ENCODE results near the gene SRP9. TPM values are rescaled to one million over a fixed set of nuclear protein-coding genes. Genes with fewer than 3 reads are reported as not detected.
A peak's percentile ranks its signal among the peaks of the same experiment; 100 is the strongest.
"Not testable (repeated sequence)": the region's sequence is repeated elsewhere in the genome, so short reads cannot be mapped to it uniquely, and the experiment has no call there.

SRP9 gene
- total and polyA plus RNA-seq, 10 donors: 145 to 269 (median 169) TPM

GRCh38 chr1:225808136-225808535 lies 30.5 kb downstream of the SRP9 start:
- no peak for TF ChIP-seq CTCF (IDR thresholded peaks at IDR 0.05 in 8 of 11, conservative IDR thresholded peaks at IDR 0.05 in 3 of 11)
- no peak for TF ChIP-seq POLR2A (IDR thresholded peaks at IDR 0.05)
- TF ChIP-seq POLR2AphosphoS5 (IDR thresholded peaks at IDR 0.05): no peak
- Histone ChIP-seq H3K9me3 (no peaks in the 10 kb centered on the region), H3K36me3 (no peaks in the 10 kb centered on the region), H3K4me3 (no peak overlapping the region), H3K27ac (no peak overlapping the region), H3K27me3 (replicated peaks in 1 of 7) (peaks cover 0 to 15% (median 0%) of the 10 kb centered on the region in 7 donors), H3K4me1 (peaks cover 5 to 46% (median 30%) of the 10 kb centered on the region in 6 donors)
- no peak for DNase-seq
- 77 to 90% (median 85%) methylated on average over 5 of the region's 5 CpGs for WGBS, 5 donors
- intact Hi-C loops (cut with DNase I; ENCODE audit: low total_unique reads): no loop called here

GRCh38 chr1:225809842-225810578 lies 32.4 kb downstream of the SRP9 start, which contains the start of gene EPHX1:
Gene EPHX1, plus strand, starts transcription at chr1:225810124. Its CDS starts 18,606 bp downstream, at chr1:225828730.
- no peaks in the 10 kb centered on the region for H3K9me3 ChIP-seq
- 0 to 1% (median 1%) methylated on average over 26 to 80 of the region's 80 CpGs for WGBS, 5 donors
- peaks cover 0 to 15% (median 0%) of the 10 kb centered on the region in 7 donors for H3K27me3 ChIP-seq (replicated peaks in 1 of 7)
- no peaks in the 10 kb centered on the region for H3K36me3 ChIP-seq
- H3K27ac ChIP-seq: peak within 1 kb of the TSS in 7 of 8 donors; percentile 58 to 90 (median 83)
- peak; percentile 93 for DNase-seq
- TF ChIP-seq POLR2A (IDR thresholded peaks at IDR 0.05): peak in 1 of 3 donors; percentile 81
- peak in 5 of 11 experiments; percentile 22 to 42 (median 31) for TF ChIP-seq CTCF (IDR thresholded peaks at IDR 0.05 in 8 of 11, conservative IDR thresholded peaks at IDR 0.05 in 3 of 11)
- TF ChIP-seq POLR2AphosphoS5 (IDR thresholded peaks at IDR 0.05): peak; percentile 72 to 90 (median 85)
- intact Hi-C loops (cut with DNase I; ENCODE audit: low total_unique reads): no loop called here
- H3K4me1 ChIP-seq: peaks cover 21 to 65% (median 48%) of the 10 kb centered on the region in 6 donors
- peak within 1 kb of the TSS; percentile 46 to 85 (median 58) for H3K4me3 ChIP-seq

- H3K36me3 ChIP-seq; DNase-seq; intact Hi-C loops (cut with DNase I; ENCODE audit: low total_unique reads); H3K9me3 ChIP-seq: not testable (repeated sequence)
- Histone ChIP-seq H3K4me3 (peak overlapping the region; percentile 46 to 85 (median 58)), H3K4me1 (peaks cover 23 to 66% (median 55%) of the 10 kb centered on the region in 6 donors), H3K27me3 (replicated peaks in 1 of 7) (peaks cover 0 to 15% (median 0%) of the 10 kb centered on the region in 7 donors), H3K27ac (peak overlapping the region in 7 of 8 donors; percentile 58 to 90 (median 83))
- 20 to 28% (median 23%) methylated on average over 28 to 29 of the region's 29 CpGs for WGBS, 5 donors
- peak in 1 of 3 donors; percentile 33 for TF ChIP-seq POLR2AphosphoS5 (IDR thresholded peaks at IDR 0.05)
These were observed 33.2 kb downstream of the SRP9 start for GRCh38 chr1:225810579-225811538.

- WGBS, 5 donors: 74 to 84% (median 78%) methylated on average over 10 of the region's 10 CpGs
- Histone ChIP-seq H3K36me3 (no peaks in the 10 kb centered on the region), H3K4me1 (peaks cover 29 to 76% (median 65%) of the 10 kb centered on the region in 6 donors), H3K9me3 (no peaks in the 10 kb centered on the region), H3K27ac (peak overlapping the region in 6 of 8 donors; percentile 43 to 90 (median 86)), H3K27me3 (replicated peaks in 1 of 7) (peaks cover 0 to 15% (median 0%) of the 10 kb centered on the region in 7 donors), H3K4me3 (peak overlapping the region in 6 of 8 donors; percentile 52 to 85 (median 58))
- intact Hi-C loops (cut with DNase I; ENCODE audit: low total_unique reads): no loop called here
- no peak for DNase-seq
- TF ChIP-seq CTCF (IDR thresholded peaks at IDR 0.05 in 8 of 11, conservative IDR thresholded peaks at IDR 0.05 in 3 of 11): no peak
- no peak for TF ChIP-seq POLR2AphosphoS5 (IDR thresholded peaks at IDR 0.05)
- no peak for TF ChIP-seq POLR2A (IDR thresholded peaks at IDR 0.05)
These were observed 34.2 kb downstream of the SRP9 start for GRCh38 chr1:225811622-225812487.

Data from spleen (tissue), 11 donors.